GM23248 (cell line): ENCODE measurements around the gene TMX1. TPM values are rescaled to one million over a fixed set of nuclear protein-coding genes. Genes with fewer than 3 reads are reported as not detected.

Experiments
- DNase-seq: peaks from one replicate; pipeline ENCODE4 v3.0.0-alpha.2; 2015
- H2AFZ ChIP-seq: fragments of 200-600 bp; sonication (generic); 2 replicates; pipeline ENCODE4 v1.6.1; 2016; ENCODE audit warnings: antibody characterized with exemption
- H3F3A ChIP-seq: fragments of 200-600 bp; sonication (generic); 2 replicates; pipeline ENCODE4 v1.6.1; 2016; ENCODE audit warnings: mild to moderate bottlenecking, antibody characterized with exemption, mixed run types; ENCODE audit not compliant: insufficient read depth
- H3K27ac ChIP-seq: fragments of 200-600 bp; sonication (generic); 2 replicates; pipeline ENCODE4 v1.5.1; 2016; ENCODE audit warnings: mild to moderate bottlenecking
- H3K27me3 ChIP-seq: fragments of 200-600 bp; sonication (generic); replicated peaks from 2 replicates; pipeline ENCODE4 v1.6.1; 2016; ENCODE audit warnings: mild to moderate bottlenecking; ENCODE audit not compliant: insufficient read depth
- H3K36me3 ChIP-seq: fragments of 200-600 bp; sonication (generic); 2 replicates; pipeline ENCODE4 v1.6.1; 2016; ENCODE audit warnings: low read depth, mild to moderate bottlenecking
- H3K4me1 ChIP-seq: fragments of 200-600 bp; sonication (generic); 2 replicates; pipeline ENCODE4 v1.6.1; 2016; ENCODE audit warnings: mild to moderate bottlenecking; ENCODE audit not compliant: insufficient read depth
- H3K4me2 ChIP-seq: fragments of 200-600 bp; sonication (generic); one replicate; pipeline ENCODE4 v1.6.1; 2016; ENCODE audit warnings: mild to moderate bottlenecking; ENCODE audit not compliant: unreplicated experiment
- H3K4me3 ChIP-seq: fragments of 200-600 bp; sonication (generic); 2 replicates; pipeline ENCODE4 v1.5.1; 2016; ENCODE audit warnings: mild to moderate bottlenecking
- H3K79me2 ChIP-seq: fragments of 200-600 bp; sonication (generic); 2 replicates; pipeline ENCODE4 v1.6.1; 2016; ENCODE audit warnings: mild to moderate bottlenecking; ENCODE audit not compliant: insufficient read depth
- H3K9ac ChIP-seq: fragments of 200-600 bp; sonication (generic); 2 replicates; pipeline ENCODE4 v1.6.1; 2016; ENCODE audit warnings: mild to moderate bottlenecking
- H3K9me2 ChIP-seq: fragments of 200-600 bp; sonication (generic); 2 replicates; pipeline ENCODE4 v1.6.1; 2016; ENCODE audit warnings: mixed run types, mild to moderate bottlenecking, moderate library complexity; ENCODE audit not compliant: insufficient read depth
- H3K9me3 ChIP-seq: fragments of 200-600 bp; sonication (generic); one replicate; pipeline ENCODE4 v1.6.1; 2017; ENCODE audit warnings: low read depth
- H4K20me1 ChIP-seq: fragments of 200-600 bp; sonication (generic); 2 replicates; pipeline ENCODE4 v1.6.0; 2016; ENCODE audit not compliant: insufficient read depth
- EZH2 ChIP-seq: fragments of 200-600 bp; sonication (generic); IDR thresholded peaks from 2 replicates; pipeline ENCODE4 v1.6.1; 2018; ENCODE audit warnings: antibody characterized with exemption, mild to moderate bottlenecking; ENCODE audit not compliant: insufficient read depth, poor library complexity, severe bottlenecking
- EZH2phosphoT487 ChIP-seq: fragments of 200-600 bp; sonication (generic); IDR thresholded peaks from 2 replicates; pipeline ENCODE4 v1.6.1; 2018; ENCODE audit warnings: antibody characterized with exemption, moderate library complexity, mild to moderate bottlenecking, low read depth; ENCODE audit not compliant: insufficient read depth
- WGBS, 2 experiments: methylation state at CpG; one replicate each; pipeline ENCODE4 v1.1.6; 2015 to 2017; ENCODE audit warnings: low lambda C conversion rate in 2 of 2, low coverage in 1 of 2; ENCODE audit errors: missing lambda C conversion rate in 2 of 2; 5-methylcytosine and 5-hydroxymethylcytosine counted together
- in situ Hi-C: fragments of 300-500 bp; cut with MboI; formaldehyde crosslinking; loops from 2 replicates; pipeline ENCODE4 v1.15.0; 2020
- polyA plus RNA-seq: library from polyadenylated mRNA; unstranded; fragments of >200 nt; fragmentation: Nextera tagmentation; extraction: Ambion mirVana; gene quantifications from 2 replicates; pipeline ENCODE4 v1.2.1, GENCODE V29; 2016
- small RNA-seq: library from RNA; depleted of rRNA; stranded (forward); fragments of <200 nt; gene quantifications from one replicate; pipeline ENCODE3, GENCODE V24; 2014; ENCODE audit warnings: low read depth, low replicate concordance
- total RNA-seq: library from RNA; depleted of rRNA; stranded (reverse); fragments of >200 nt; shearing (Covaris generic); gene quantifications from 2 replicates; pipeline ENCODE4 v1.2.3, GENCODE V29; 2014; rRNA removed

TMX1 gene
- total and polyA plus RNA-seq, 2 experiments from 2014 or later, result 54.8 to 67.9 TPM

GRCh38 chr14:51304941-51305340 is 64.9 kb downstream of the TMX1 start:
- Histone ChIP-seq H3K27me3 (no peaks in the 10 kb centered on the region), H3K9me2 (no peaks in the 10 kb centered on the region), H3K9me3 (no peaks in the 10 kb centered on the region), H3K4me1 (peaks cover 25% of the 10 kb centered on the region), H4K20me1 (no peaks in the 10 kb centered on the region), H3K9ac (peak overlapping the region; percentile 58), H3K79me2 (no peaks in the 10 kb centered on the region), H3K4me2 (peak overlapping the region; percentile 73), H3F3A (peaks cover 32% of the 10 kb centered on the region), H3K36me3 (no peaks in the 10 kb centered on the region), H3K27ac (peak overlapping the region; percentile 84), H2AFZ (no peak overlapping the region), H3K4me3 (peak overlapping the region; percentile 55)
- peak; percentile 97 for DNase-seq
- 1 to 2% methylated on average over 4 of the region's 4 CpGs for WGBS, 2 experiments
- in situ Hi-C loops, result no loop called here
- TF ChIP-seq EZH2, result no peak
- TF ChIP-seq EZH2phosphoT487, result no peak

GRCh38 chr14:51305751-51306150 is 65.7 kb downstream of the TMX1 start:
- H4K20me1 ChIP-seq, result no peaks in the 10 kb centered on the region
- no peak overlapping the region for H3K4me3 ChIP-seq
- H2AFZ ChIP-seq, result no peak overlapping the region
- 65 to 93% methylated on average over 1 of the region's 1 CpG for WGBS, 2 experiments
- peak overlapping the region; percentile 84 for H3K27ac ChIP-seq
- H3F3A ChIP-seq, result peaks cover 39% of the 10 kb centered on the region
- no peaks in the 10 kb centered on the region for H3K27me3 ChIP-seq
- H3K9ac ChIP-seq, result no peak overlapping the region
- no peak for TF ChIP-seq EZH2
- TF ChIP-seq EZH2phosphoT487, result no peak
- H3K4me2 ChIP-seq, result peak overlapping the region; percentile 36
- peaks cover 33% of the 10 kb centered on the region for H3K4me1 ChIP-seq
- no peaks in the 10 kb centered on the region for H3K36me3 ChIP-seq
- in situ Hi-C loops, result no loop called here
- no peak for DNase-seq
- no peaks in the 10 kb centered on the region for H3K79me2 ChIP-seq
- no peaks in the 10 kb centered on the region for H3K9me3 ChIP-seq
- no peaks in the 10 kb centered on the region for H3K9me2 ChIP-seq

Small RNA genes lying within 50 kb of the gene (small RNA-seq; reads per million reads assigned to genes)
- not detected for gene RF00019
- gene RF00156, result not detected

Other genes starting within 250 kb of the TMX1 start
- gene TRIM9, start 145.1 kb upstream of the TMX1 start, total RNA-seq, result 0.32 TPM in 1 of 2 replicates, not detected in the other
- 0.25 TPM in 1 of 2 replicates, not detected in the other for gene TRIM9, start 145.1 kb upstream of the TMX1 start, polyA plus RNA-seq